ENCODE data around the gene SOWAHB.
A peak's percentile ranks its signal among the peaks of the same experiment; 100 is the strongest.

The SOWAHB gene

DNA sequence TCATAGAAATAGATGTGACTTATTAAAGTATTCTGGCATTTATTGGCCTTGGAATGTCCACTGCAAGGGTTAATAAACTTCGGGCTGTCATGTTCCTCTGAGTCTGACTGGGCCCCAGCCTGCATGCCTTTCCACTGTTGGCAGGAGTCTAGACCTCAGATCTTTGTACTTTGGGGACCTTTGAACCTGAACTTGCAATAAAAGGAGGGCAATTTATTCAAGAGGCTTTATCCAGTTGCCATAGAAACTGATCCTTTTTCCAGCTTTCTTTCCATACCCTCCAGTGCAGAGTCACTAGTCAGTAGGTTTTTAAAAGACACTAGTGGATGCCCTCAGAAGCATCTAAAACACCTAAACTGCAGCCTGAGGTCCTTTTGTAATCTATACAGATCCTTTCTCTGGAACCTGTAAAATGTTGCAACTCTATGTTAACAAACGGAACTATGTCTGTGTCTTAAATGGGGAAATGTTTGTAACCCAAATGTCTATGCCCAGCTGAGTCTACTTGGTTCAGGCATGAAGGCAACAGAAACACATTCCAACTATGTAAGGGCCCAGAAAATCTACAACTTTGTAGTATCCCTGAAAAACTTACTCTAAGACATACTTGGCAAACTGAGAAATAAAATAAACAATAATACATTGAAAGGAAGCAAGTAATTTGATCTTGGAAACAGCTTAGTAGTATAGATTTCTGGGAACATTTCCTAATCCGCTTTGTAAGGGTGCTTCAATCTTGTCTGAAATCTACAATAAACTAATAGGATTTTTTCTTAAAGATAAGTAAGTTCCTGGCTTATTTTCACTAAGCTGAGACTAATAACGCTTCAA lies 41.5 kb downstream of the SOWAHB start:
- in situ Hi-C loops (cut with MboI; ENCODE audit: low sequenced_read_pairs): no loop called here
- peak; percentile 71 to 91 for DNase-seq (ENCODE audit: low spot score in 2 of 2)
- Histone ChIP-seq H3K4me3 (no peak overlapping the region), H3K4me1 (peaks cover 23% of the 10 kb centered on the region), H3K36me3 (replicated peaks) (no peaks in the 10 kb centered on the region), H3K9me3 (no peaks in the 10 kb centered on the region), H3K27me3 (ENCODE audit: low read depth) (no peaks in the 10 kb centered on the region)

DNA sequence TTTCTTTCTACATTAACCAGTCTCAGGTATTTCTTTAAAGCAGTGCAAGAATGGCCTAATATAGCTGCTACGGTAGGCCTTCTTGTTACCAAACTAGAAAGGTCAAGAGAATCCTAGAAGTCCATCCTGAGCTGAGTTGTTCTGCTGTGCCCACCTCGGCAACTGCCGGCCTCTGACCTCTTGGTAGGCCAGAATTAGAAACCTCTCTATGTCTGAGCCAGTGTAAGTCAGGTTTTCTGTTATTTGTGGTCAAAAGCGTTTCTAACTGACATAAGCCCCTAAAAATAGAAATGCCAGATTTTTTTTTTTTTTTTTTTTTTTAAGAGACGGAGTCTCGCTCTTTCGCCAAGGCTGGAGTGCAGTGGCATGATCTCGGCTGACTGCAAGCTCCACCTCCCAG lies 43.1 kb downstream of the SOWAHB start:
- Histone ChIP-seq H3K36me3 (replicated peaks) (no peaks in the 10 kb centered on the region), H3K27me3 (ENCODE audit: low read depth) (no peaks in the 10 kb centered on the region), H3K4me3 (no peak overlapping the region), H3K4me1 (peaks cover 23% of the 10 kb centered on the region), H3K9me3 (no peaks in the 10 kb centered on the region)
- in situ Hi-C loops (cut with MboI; ENCODE audit: low sequenced_read_pairs): no loop called here
- DNase-seq (ENCODE audit: low spot score in 2 of 2): no peak

DNA sequence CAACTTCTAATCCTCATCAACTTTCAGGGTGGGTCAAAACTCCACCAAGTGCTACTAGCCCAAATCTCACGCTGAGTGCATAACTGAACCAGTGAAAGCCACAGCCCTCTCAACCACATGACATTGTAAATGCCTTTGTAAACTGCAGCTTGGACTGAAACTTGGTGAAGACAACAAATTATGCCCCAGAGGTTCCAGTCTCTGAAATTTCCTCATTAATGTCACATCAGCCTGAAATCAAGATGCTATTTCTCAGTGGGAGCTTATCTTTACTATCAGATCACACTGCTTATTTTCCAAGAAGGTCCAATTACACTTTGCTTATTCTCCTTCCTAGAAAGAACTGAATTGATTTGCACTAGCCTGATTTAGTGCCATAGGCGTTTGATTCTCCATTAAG lies 46.6 kb downstream of the SOWAHB start:
- Histone ChIP-seq H3K9me3 (no peaks in the 10 kb centered on the region), H3K4me1 (peaks cover 8% of the 10 kb centered on the region), H3K36me3 (replicated peaks) (no peaks in the 10 kb centered on the region), H3K27me3 (ENCODE audit: low read depth) (no peaks in the 10 kb centered on the region), H3K4me3 (no peak overlapping the region)
- in situ Hi-C loops (cut with MboI; ENCODE audit: low sequenced_read_pairs): no loop called here
- DNase-seq (ENCODE audit: low spot score in 2 of 2): no peak

DNA sequence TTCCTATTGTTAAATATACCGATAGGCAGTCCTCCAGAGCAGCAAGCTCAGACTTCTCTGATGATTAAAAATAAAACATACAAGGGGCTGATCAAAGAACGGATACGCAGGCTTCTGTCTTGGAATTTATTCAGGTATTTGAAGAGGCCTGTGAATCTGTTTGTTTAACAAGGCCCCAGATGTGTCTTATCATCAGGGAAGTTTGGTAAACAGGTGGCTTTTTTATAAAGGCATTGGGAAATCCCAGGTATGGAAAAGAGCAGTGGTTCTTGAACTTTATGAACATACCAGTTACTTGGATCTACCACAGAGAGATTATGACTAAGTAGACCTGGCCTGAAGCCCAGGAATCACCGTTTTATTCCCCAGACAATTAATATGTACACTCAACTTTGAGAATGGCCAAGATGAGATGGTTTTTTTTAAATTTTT lies 47.9 kb downstream of the SOWAHB start:
- Histone ChIP-seq H3K27me3 (ENCODE audit: low read depth) (no peaks in the 10 kb centered on the region), H3K4me3 (no peak overlapping the region), H3K36me3 (replicated peaks) (no peaks in the 10 kb centered on the region), H3K9me3 (no peaks in the 10 kb centered on the region), H3K4me1 (0 out of 2 replicates have a peak, but pooled peaks cover 4% of the 10 kb centered on the region)
- in situ Hi-C loops (cut with MboI; ENCODE audit: low sequenced_read_pairs): no loop called here
- DNase-seq (ENCODE audit: low spot score in 2 of 2): no peak
